HCT116 (cell line): Measurements from ENCODE around the gene CARD9.

ENCODE experiments used
- CTCF ChIP-seq, 3 experiments: fragments of 200-600 bp in 1 of 3; sonication (generic) in 1 of 3; IDR thresholded peaks in 2 of 3; conservative IDR thresholded peaks in 1 of 3; 2 replicates each; pipeline ENCODE4 v1.5.1; 2012 to 2017; ENCODE audit warnings: low read depth in 2 of 3, low read length in 2 of 3, antibody characterized with exemption in 1 of 3, borderline replicate concordance in 1 of 3, control low read depth in 1 of 3, mild to moderate bottlenecking in 1 of 3, mixed read lengths in 1 of 3, mixed run types in 1 of 3, moderate library complexity in 1 of 3; ENCODE audit not compliant: insufficient read depth in 1 of 3
- EZH2phosphoT487 ChIP-seq: fragments of 200-600 bp; IDR thresholded peaks from 2 replicates; pipeline ENCODE4 v1.6.1; 2018; ENCODE audit warnings: antibody characterized with exemption, borderline replicate concordance
- MAX ChIP-seq: IDR thresholded peaks from 2 replicates; pipeline ENCODE4 v1.6.1; 2012
- POLR2A ChIP-seq: IDR thresholded peaks from 2 replicates; pipeline ENCODE4 v1.7.0; 2011; ENCODE audit warnings: borderline replicate concordance; ENCODE audit not compliant: insufficient read depth, insufficient read length; ENCODE audit errors: extremely low read depth
- POLR2AphosphoS5 ChIP-seq: IDR thresholded peaks from 2 replicates; pipeline ENCODE4 v1.6.1; 2011; ENCODE audit warnings: mild to moderate bottlenecking, low read depth, low read length, moderate library complexity
- REST ChIP-seq: IDR thresholded peaks from 2 replicates; pipeline ENCODE4 v1.6.1; 2012; ENCODE audit warnings: low read depth
- SRF ChIP-seq: IDR thresholded peaks from 2 replicates; pipeline ENCODE4 v1.6.1; 2012; ENCODE audit warnings: low read depth
- TCF7L2 ChIP-seq: IDR thresholded peaks from 2 replicates; pipeline ENCODE4 v1.7.0; 2011; ENCODE audit warnings: borderline replicate concordance, inconsistent platforms; ENCODE audit not compliant: insufficient read depth, insufficient read length; ENCODE audit errors: extremely low read depth

GRCh38 chr9:136379891-136380290 lies 6.4 kb upstream of the CARD9 start:
- TF ChIP-seq EZH2phosphoT487, result no peak
- no peak for TF ChIP-seq POLR2AphosphoS5
- TF ChIP-seq CTCF (IDR thresholded peaks at IDR 0.05 in 2 of 3, conservative IDR thresholded peaks at IDR 0.05 in 1 of 3; ENCODE audit: borderline replicate concordance in 1 of 3, insufficient read depth in 1 of 3, low read depth in 2 of 3, low read length in 2 of 3), result no peak
- no peak for TF ChIP-seq MAX
- TF ChIP-seq POLR2A, result no peak
- no peak for TF ChIP-seq REST
- no peak for TF ChIP-seq TCF7L2
- no peak for TF ChIP-seq SRF
